HG02798 (cell line): ENCODE results near the gene TMEM176B.
"Not testable (repeated sequence)": the region's sequence is repeated elsewhere in the genome, so short reads cannot be mapped to it uniquely, and the experiment has no call there.

Experiments
- ATAC-seq: cut with Tn5 transposase; IDR thresholded peaks from one replicate; pipeline ENCODE4 v1.9.1; 2021; ENCODE audit warnings: mild to moderate bottlenecking; ENCODE audit not compliant: unreplicated experiment, poor library complexity

The TMEM176B gene

DNA sequence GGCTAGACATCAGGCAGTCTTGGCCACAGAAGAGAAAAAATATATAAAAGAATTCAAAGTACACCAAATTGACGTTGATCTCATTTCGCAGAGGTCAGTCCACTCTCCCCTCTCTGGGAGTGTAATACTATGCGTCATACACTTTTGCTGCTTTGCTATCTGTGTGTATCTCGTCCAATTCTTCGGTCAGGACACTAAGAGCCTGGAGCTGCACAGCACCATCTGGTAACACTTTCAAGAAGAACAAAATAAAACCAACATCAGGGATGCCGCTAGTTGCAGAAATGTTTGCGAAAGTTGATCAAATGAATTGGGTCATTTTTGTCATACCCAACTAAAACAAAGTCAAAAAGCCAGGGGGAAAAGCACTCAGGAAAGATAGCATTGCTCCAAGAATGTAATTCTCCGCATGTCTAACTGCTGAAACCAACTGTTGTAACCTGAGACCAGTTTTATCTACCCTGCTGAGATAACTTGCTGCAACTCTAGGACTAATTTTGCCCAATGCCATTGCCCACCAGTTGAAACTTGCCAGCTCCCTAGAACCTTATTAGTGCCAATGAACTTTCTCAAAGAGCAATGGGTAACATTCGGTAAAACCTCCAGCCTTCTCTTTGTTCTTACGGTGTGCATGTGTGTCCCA lies 23.4 kb upstream of the TMEM176B start:
- ATAC-seq: no peak

DNA sequence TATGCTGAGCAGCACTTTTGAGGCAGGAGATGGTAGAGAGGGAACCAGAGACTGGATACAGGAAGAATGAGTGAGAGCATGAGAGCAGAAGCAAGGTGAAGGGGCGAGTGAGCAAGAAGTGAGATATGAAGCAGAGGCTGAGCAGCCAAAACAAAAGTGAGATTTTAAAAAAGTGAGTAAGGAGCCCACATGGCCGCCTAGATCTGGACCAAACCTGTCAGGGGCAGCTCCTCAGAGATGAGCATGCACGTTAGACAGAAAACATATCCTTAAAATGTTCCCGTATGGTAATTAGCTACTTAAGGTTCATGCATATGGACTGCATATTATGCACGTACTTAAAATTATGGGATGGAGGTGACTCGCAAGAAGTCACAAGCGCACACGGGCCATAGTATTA lies 22.9 kb upstream of the TMEM176B start:
- no peak for ATAC-seq

DNA sequence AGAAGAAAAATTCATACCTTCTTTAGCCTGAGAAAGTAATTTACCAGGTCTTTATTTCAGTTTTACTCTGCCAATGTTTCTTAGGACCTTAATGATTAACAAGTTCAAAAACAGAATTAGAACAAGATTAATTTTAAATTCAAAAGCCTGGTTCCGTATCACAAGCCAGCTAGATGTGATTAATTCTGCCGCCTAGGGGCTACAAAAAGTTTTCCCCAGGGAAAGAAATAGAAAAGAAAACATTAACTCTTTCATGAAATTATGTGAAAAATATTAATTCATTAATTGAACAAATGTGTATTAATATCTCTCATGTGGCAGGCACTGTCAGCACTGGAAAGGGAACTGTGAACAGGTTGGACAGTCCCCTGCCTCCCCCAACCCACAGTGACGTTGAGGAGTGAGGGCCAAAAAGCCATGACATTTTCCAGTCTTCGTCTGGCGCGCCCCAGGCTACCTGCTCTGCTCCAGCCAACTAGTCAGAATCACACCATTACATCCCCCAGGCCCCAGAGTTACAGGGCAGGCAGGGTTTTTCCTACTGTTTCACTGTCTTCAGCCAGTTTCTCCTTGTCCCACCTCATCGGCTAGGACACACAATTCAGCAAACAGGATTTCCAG lies 20.5 kb upstream of the TMEM176B start:
- no peak for ATAC-seq

DNA sequence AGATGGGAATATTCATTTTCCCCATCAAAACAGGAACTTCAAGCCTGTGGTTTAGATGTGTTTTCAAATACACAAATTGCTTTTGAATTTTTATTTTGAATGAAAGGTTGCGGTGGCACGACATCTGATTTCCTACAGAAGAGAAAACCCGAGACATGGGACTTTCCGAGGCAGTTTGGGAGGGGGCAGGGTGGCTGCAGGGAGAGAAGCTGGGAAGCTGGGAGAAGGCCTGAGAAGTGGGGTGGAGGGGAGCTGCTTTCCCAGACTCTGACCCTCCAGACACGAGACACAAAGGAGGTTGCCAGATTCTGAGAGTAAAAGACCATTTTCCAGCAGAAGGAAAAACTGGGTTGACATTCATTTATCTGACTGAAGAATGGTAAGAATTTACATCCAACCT lies 20.0 kb upstream of the TMEM176B start:
- ATAC-seq: no peak

DNA sequence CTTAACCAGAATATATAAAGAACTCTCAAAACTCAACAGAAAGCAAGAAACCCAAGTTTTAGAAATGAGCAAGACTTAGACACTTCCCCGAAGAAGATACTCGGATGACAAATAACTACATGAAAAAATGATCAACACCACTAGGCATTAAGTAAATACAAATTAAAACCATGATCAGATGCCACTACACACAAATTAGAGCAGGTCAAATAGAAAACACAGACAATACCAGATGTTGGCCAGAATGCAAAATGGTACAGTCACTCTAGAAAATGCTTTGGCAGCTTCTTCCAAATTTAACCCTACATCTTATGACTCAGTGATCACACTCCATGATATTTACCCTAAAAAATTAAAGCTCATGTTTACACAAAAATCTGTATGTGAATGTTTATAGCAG lies 18.8 kb upstream of the TMEM176B start:
- ATAC-seq: no peak

DNA sequence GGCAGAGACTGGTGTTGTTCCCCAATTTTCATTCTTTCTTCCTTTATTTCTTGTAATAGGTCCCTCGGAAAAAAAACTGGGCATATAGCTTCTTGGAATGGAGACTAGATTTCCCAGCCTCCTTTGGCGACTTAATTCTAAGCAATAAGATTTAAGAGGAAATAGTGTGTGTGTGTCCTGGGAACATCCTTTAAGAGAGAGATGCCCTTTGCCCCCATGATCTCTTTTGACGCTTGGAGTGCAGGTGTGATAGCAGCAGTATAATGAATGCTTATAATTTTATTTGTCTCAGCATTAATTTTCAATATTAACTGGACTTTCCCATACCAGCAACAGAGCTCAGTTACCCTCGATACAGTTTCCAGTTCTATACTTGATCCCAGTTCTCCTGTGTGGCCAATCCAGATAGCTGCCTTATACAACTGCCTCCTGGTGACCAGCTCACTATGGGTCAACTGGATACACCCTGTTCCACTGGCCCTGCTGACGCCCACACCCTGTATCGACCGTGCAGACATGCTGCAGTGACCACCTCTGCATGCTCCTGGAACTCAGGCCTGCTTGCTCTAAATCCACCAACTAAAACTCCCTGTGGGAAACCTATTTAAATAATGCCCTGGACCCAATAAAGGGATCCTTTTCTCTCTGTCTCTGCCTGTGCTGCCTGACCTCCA lies 14.3 kb upstream of the TMEM176B start:
- no peak for ATAC-seq

DNA sequence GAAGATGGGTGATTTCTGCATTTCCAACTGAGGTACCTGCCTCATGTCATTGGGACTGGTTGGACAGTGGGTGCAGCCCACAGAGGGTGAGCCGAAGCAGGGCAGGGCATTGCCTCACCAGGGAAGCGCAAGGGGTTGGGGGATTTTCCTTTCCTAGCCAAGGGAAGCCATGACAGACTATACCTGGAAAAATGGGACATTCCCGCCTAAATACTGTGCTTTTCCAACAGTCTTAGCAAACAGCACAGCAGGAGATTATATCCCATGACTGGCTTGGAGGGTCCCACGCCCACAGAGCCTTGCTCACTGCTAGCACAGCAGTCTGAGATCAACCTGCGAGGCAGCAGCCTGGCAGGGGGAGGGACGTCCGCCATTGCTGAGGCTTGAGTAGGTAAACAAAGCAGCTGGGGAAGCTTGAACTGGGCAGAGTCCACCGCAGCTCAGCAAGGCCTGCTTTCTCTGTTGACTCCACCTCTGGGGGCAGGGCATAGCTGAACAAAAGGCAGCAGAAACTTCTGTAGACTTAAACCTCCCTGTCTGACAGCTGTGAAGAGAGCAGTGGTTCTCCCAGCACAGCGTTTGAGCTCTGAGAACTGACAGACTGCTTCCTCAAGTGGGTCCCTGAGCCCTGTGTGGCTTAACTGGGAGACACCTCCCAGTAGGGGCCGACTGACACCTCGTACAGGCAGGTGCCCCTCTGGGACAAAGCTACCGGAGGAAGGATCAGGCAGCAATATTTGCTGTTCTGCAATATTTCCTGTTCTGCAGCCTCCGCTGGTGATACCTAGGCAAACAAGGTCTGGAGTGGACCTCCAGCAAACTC lies 7.7 kb upstream of the TMEM176B start:
- ATAC-seq: not testable (repeated sequence)

DNA sequence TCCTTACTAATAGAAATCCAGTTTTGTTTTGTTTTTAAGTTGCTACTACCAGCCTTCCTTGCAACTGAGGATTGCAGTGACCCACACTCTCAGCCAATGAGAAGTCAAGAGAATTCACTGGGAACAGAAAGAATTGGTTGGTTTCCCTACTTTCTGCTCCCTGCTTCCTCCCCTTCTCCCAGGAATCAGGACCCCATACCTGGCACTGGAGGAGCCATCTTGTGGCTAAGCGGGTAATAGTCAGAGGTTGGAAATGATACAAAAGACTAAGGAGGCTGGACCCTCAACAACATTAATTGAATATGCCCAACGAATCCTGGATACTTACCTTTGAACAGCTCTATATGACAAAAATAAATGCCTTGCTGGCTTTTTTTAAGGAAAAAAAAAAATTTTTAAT lies 6.7 kb upstream of the TMEM176B start:
- ATAC-seq: no peak

DNA sequence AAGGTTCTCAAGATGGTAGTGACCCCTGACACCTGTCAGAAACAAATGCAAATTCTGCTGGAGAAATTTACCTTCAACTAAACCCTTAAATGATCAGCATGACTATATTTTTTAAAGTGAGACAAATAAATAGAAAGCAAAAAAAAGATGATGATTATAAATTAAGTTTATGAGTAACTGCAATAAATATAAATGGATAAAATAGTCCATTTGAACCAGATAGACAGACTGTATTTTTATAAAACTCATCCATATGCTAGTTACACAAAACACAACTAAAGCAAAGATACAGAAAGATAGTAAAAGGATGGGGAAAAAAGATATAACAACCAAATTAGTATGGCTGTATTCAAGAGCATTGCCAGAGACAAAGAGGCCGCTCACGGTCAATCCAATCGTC lies 6.3 kb upstream of the TMEM176B start:
- no peak for ATAC-seq

DNA sequence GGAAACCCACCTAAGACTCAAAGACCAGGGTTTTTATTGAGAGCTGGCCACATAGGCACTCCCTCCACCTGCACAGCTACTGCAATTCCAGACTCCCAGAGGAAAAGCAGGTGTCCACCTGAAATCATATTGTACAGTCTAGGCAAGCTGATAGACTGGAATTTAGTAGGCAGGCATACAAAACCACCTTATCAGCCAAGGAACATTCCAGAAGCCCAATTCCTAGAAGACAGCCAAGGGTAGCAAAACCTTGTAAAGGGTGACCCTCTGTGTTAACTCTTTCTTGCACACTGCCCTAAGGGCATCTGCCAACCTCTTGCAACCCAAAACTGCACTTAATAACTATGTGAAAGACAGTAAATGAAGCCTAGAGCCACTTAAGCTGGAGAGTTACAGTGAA lies 5.7 kb upstream of the TMEM176B start:
- no peak for ATAC-seq

DNA sequence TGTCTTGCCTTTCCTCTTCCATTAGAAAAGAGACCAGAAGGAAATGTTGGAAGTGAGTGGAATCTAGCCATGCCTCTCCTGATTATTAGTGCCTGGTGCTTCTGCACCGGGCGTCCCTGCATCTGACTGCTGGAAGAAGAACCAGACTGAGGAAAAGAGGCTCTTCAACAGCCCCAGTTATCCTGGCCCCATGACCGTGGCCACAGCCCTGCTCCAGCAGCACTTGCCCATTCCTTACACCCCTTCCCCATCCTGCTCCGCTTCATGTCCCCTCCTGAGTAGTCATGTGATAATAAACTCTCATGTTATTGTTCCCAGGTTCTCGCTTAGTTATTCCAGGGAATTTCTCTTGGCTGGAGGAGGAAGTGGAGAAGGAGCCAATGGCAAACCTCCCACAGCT lies 4.6 kb upstream of the TMEM176B start:
- no peak for ATAC-seq

DNA sequence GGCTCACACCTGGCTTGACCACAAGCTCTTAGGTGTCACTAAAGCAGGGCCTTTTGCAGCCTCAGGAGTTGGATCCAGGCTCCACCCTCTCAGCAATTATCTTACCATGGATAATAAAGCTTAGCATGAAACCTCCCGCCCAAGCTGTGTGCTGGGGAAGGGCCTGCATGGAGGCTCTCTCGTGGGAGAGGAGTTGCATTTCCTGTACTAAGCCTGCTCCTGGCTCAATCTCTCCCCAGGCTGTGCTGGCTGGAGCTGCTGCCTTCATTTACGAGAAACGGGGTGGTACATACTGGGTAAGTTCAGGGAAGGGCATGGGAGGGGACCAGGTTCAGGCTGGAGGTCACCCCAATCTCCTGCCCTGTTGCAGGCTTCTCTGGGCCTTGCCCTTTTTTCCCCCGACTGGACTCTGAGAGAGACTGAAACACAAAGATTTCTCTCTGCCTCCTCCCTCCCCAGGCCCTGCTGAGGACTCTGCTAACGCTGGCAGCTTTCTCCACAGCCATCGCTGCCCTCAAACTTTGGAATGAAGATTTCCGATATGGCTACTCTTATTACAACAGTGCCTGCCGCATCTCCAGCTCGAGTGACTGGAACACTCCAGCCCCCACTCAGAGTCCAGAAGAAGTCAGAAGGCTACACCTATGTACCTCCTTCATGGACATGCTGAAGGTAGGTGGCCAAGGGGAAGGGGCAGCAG lies 3.1 kb upstream of the TMEM176B start:
- no peak for ATAC-seq

DNA sequence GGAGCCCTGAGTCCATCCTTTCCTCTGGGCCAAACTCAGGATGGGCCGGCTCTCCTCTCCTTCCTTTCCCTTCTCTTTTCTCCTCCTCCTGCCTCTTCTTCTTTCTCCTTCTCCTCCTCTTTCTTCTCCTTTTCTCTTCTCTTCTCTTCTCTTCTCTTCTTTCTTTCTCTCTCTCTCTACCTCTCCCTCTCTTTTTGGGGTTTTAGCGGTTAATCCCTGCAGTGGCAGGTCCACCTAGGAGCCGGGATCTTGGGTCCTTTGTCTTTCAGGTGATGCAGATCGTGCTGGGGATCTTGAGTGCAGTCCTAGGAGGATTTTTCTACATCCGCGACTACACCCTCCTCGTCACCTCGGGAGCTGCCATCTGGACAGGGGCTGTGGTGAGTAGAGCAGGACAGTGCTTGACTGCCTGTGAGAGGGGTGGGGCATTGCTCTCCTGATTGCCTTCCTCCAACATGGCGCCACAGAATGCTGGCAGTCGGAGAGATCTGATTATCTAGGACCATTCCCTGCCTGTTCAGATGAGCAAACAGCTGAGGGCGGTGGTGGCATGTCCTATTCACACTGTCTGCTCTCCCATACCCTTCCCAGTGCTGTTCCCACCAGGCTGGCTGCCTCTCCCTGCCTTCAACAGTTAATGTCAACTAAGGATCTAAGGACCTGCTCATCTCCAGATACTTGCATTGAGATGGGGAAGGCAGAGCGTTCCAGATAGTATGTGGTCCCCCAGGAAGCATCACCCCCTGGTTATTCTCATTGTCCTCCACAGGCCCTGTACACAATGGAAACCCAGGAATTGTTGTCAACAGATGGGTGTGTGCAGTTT lies 2.0 kb upstream of the TMEM176B start:
- no peak for ATAC-seq

DNA sequence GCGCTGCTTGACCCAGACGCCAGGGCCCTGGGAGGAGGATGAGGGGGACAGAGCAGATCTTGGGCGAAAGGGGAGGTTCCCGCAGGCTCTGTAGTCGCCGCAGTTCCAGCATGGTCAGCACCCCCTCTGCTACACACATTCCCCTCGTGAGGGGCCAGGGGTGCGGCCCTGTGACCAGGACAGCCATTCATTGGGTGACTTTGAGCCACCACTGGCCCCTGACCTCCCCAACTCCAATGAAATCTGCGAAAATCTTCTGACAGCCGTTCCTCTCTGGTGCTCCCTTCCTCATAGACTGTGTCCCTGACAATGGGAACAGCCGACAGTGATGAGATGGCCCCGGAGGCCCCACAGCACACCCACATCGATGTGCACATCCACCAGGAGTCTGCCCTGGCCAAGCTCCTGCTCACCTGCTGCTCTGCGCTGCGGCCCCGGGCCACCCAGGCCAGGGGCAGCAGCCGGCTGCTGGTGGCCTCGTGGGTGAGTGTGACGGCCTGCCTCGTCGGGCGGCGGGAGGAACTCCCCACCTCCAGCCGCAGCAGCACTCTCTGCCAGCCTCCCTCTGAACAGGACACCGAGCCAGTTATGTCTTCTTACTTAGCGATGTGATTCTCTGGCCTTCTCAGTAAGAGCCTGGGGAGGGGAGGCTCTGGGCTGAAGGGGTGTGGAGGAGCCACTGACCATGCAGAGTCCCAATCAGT lies 1.2 kb upstream of the TMEM176B start:
- no peak for ATAC-seq

DNA sequence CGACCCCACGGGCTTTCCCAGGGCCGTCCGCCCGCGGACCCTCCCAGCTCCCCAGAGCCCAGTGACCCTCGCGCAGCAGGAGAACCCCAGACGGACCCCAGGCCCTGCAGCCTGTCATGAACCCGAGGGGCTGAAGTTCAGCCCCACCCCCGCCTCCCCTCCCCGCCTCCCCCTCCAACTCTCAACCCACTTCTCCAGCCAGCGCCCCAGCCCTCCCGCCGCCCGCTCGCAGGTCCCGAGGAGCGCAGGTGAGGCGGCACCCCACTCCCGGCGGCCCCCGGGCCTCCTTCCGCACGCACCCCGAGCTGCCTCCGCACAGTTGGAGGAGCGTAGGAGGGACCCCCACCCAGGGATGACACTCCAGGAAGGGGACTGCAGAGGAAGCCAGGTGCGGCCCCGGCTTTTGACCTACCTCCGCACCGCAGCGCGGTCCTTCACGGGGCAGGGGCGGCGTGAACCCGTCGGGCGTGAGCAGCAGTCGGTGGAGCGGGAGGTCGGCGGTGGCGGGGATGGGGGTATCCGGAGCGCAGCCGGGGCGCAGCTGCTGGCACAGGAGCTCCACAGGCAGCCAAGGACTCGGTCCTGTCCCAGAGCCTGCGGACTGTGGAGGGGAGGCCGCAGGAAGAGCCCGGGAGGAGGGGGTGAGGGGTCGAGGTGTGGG lies 547 bp upstream of the TMEM176B start, which contains the start of gene TMEM176A:
Gene TMEM176A (plus strand): TSS at position 189 of the 661 bp plus-strand sequence. CDS start 782 bp downstream, outside the sequence.
- no peak for ATAC-seq

DNA sequence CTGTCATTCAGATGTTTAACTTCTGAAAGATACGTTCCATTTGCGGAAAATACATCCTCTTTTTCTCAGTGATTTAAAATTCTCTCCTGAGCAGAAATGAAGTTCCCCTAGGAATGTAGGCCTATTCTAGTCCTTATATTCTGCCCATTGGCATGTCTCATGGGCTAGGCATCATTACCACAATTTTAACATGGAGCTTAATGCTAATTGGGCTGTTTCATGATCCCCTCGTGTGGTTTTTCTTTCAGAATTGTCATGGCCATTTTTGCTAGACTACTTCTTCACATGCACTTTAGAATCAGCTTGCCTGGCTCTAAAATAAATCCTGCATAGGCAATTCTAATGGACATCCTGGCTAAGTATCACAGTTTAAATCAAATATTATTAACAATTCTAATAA lies 1.0 kb downstream of the TMEM176B start:
- ATAC-seq: no peak

DNA sequence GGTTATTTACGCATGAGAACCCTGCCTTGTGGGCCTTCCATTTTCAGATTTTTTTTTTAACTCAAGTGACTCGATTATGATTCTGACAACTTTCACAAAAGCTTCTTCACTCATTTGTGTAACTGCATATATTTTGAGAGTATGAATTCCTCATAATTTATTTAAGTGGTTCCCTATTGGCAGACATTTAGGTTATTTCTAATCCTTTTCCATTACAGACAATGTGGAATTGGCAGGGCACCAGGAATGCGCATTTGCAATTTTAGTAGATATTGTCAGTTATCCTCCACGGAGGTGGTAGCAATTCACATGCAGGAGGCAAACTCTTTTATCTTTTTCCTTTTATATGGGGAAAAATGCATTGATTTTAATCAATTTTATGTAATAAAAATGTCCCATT lies 2.5 kb downstream of the TMEM176B start:
- no peak for ATAC-seq

DNA sequence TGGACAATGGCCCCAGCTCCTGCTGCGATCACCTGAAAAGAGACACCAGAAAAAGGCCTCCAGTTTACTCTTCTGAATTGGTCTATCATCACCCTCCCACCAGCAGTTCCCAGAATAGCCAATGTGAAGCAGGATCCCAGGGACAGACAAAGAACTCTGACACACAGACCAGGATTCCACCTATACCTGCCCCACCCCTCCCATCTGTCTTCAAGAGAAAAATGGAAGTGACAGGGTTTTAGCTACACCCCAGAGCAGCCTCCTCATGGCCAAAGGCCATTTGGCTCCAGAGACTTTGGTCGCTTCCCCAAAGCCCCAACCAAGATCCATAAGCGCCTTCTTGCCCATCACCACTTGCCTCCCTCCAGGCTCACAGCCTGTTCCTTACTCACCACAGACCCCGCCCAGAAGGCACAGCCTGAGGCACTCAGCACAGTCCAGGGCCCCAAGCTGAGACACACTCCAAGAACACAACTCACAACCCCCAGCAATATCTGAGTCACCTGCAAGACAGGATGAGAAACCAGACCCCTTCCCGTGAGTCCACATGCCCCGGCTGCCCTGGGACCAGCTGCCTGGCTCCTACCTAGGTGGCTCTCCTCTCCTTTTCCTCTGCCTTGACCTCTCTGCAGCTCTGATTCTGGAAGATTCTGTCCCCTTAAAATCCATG lies 6.5 kb downstream of the TMEM176B start:
- ATAC-seq: no peak
